NCI-H446 (cell line): Measurements from ENCODE around the gene HCST.
"Not testable (repeated sequence)": the region's sequence is repeated elsewhere in the genome, so short reads cannot be mapped to it uniquely, and the experiment has no call there.

Source experiments
- DNase-seq, 2 experiments: peaks; one replicate each; lab custom pipeline; 2025; lab: John Stamatoyannopoulos, UW

The HCST gene

GRCh38 chr19:35879770-35880317 is 22.5 kb upstream of the HCST start:
- DNase-seq = peak in 1 of 2 experiments; percentile 23

- peak; percentile 71 to 87 for DNase-seq
Observed at GRCh38 chr19:35882114-35882832, 20.1 kb upstream of the HCST start.

- DNase-seq = no peak
Observed at GRCh38 chr19:35883882-35884281, 18.4 kb upstream of the HCST start.

DNA sequence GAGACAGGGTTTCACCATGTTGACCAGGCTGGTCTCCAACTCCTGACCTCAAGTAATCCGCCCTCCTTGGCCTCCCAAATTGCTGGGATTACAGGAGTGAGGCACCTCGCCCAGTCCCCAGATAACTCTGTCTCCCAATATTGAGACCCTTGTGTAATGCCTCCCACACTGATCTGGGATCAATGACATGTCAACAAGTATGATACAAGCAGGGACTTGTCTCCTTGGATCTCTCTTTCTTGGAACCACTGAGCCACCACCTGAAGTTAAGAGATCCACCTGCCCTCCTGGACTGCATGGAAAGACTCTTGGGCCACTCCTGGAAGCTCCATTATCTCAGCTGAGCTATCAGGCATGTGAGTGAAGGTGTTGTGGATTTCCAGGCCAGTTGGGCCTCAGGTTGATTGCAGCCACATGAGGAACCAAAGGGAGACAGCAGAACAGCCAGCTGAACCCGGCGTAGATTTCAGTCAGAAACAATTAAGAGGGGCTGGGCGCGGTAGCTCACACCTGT is 17.0 kb upstream of the HCST start:
- DNase-seq = no peak

GRCh38 chr19:35885904-35886303 is 16.4 kb upstream of the HCST start:
- no peak for DNase-seq

GRCh38 chr19:35887197-35887596 is 15.1 kb upstream of the HCST start:
- DNase-seq = no peak

DNA sequence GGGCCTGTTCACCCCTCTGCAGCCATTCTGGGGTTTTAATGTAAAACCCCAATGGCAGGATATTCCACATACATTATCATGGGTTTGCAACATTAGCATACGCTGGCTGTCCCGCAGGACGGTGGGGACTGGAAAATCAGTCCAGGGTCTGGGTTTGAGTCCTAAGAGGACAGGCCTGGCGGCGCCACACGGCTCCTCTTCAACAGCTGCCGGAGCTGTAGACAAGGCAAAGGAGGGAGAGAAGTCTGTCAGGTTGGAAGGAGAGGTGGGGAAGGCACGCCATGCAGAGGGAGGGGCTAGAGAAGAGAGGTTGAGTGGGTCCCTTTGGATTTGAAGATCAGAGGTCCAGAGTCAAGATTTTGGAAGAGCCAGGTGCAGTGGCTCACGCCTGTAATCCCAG is 13.9 kb upstream of the HCST start:
- no peak for DNase-seq

GRCh38 chr19:35889370-35890112 is 12.8 kb upstream of the HCST start:
- DNase-seq = no peak

DNA sequence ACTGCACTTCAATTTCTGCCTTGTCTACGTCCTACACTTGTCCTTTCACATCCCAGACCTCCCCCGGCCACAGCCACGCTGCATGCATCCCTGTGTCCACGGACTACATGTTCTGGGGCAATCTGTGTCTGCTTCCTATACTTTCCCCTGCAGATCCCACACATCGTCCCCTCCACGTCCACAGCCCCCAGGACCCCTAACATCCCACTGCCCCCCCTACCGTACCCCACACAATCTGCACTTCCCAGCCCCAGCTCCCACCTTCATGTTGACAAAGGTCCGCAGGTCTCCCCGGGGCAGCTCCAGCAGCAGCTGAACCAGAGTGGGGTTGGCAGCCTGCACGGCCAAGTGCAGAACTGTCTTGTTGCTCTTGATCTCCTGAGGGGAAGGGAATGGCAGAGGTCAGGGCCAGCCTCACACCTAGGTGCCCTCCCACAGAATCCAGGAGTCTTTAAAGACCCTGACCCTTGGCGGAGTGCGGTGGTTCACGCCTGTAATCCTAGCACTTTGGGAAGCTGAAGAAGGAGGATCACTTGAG is 12.1 kb upstream of the HCST start:
- DNase-seq = no peak

GRCh38 chr19:35891819-35892218 is 10.5 kb upstream of the HCST start:
- DNase-seq = not testable (repeated sequence)

DNA sequence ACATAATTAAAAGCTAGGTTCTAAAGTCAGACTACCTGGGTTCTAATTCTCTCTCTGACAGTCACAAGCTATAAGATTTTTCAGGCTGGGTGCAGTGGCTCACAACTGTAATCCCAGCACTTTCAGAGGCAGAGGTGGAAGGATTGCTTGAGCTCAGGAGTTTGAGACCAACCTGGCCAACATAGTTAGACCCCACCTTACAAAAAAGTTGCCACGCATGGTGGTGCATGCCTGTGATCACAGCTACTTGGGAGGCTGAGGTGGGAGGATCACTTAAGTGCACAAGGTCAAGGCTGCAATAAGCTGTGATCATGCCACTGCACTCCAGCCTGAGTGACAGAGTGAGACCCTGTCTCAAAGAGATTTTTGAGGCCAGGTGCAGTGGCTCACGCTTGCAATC is 8.0 kb upstream of the HCST start:
- DNase-seq = no peak

GRCh38 chr19:35895911-35896642 is 6.3 kb upstream of the HCST start:
- DNase-seq = no peak

DNA sequence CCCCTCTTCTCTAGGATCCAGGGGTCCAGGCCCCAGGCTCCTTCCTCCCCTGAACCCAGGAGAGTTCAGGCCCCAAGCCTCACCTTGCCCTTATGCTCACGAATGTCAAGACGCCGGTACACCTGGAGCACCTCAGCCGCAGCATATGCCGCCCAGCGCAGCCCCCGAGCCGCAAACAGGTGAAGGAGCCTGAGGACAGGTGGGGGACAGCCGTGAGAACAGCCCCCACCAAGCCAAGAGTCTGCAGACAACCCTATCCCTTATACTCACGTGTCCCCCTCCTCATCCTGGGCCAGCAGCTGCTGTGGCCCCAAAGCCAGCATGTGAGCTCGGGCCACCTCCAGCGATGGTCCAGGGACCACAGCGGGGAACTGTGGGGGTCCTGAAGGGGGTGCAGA is 5.7 kb upstream of the HCST start:
- DNase-seq = no peak

DNA sequence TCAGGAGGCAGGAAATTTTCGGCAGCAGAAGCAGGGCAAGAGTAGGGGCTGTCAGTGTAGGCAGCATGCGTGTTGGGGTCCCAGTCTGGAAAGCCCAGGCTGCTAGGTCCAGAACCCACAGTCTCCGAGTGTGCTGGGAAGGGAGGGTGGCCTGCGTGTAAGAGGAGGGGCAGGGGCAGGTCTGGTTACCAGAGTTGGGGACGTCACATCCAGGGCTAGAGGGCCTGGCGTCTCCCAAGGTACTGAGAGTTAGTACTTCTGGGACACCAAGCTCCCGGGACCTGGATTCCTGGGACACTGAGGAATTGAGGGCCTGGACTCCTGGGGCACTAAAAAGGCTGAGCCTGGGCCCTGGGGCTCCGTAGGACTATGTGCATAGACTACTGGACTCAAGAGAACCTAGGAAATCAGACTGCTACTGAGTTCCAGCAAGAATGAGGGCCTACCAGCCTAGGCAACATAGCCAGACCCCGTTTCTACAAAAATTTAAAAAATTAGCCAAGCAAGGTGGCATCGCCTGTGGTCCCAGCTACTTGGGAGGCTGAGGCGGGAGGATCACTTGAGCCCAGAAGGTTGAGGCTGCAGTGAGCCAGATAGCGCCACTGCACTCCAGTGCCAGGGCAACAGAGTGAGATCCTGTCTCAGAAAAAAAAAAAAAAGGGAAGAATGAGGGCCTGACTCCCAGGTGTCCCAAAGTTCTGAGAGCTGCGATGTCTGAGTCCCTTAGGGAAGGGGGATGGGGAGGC is 4.5 kb upstream of the HCST start:
- no peak for DNase-seq

- no peak for DNase-seq
Observed at GRCh38 chr19:35898499-35898809, 3.9 kb upstream of the HCST start.

- peak; percentile 73 to 87 for DNase-seq
Observed at GRCh38 chr19:35899547-35900214, 2.6 kb upstream of the HCST start.

- no peak for DNase-seq
Observed at GRCh38 chr19:35901055-35901644, 1.2 kb upstream of the HCST start.

DNA sequence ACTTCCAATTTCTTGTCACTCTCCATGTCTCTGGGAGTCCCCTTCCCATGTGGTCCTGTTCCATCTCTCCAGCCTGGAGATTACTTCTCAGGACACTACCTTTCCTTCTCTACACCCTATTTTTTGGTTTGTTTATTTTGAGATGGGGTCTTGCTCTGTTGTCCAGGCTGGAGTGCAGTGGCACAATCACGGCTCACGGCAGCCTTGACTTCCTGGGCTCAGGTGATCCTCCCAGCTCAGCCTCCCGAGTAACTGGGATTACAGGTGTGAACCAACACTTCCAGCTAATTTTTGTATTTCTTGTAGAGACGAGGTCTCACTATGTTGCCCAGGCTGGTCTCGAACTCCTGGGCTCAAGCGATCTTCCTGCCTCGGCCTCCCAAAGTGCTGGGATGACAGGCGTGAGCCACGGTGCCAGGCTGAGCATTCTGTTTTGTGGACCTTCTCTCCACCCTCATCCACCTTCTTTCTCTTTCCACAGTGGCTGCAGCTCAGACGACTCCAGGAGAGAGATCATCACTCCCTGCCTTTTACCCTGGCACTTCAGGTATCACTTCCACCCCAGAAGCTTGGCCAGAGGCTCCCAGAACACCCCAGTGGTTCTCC is 644 bp downstream of the HCST start:
- no peak for DNase-seq

DNA sequence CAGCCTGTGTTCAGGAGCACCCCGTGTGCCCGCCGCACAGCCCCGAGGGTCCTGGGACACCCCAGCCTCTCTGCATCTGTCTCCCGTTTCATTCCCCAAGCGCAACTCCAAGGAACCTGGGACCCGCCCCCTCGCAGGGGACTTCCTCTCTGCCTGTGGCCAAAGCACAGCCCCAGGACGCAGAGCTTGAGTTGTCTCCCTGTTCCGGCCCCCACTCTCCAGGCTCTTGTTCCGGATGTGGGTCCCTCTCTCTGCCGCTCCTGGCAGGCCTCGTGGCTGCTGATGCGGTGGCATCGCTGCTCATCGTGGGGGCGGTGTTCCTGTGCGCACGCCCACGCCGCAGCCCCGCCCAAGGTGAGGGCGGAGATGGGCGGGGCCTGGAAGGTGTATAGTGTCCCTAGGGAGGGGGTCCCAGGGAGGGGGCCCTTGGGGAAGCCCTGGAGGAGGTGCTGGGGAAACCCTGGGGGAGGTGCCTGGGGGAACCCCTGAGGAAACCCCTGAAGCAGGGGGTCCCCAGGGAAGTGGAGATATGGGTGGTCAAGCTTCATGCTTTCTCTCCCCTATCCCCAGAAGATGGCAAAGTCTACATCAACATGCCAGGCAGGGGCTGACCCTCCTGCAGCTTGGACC is 1.3 kb downstream of the HCST start:
- no peak for DNase-seq
